HEK293 (cell line): Measurements from ENCODE around the gene MYH11.

Experiments
- CTCF ChIA-PET: fragments of 350-600 bp; formaldehyde crosslinking; extraction: SDS; loops from one replicate; lab custom pipeline; 2021; ENCODE audit warnings: antibody characterized with exemption; lab: Yijun Ruan, JAX
- POLR2A ChIA-PET: fragments of 300-600 bp; formaldehyde crosslinking; extraction: SDS; loops from one replicate; lab custom pipeline; 2020; ENCODE audit warnings: antibody characterized with exemption, inconsistent platforms; lab: Yijun Ruan, JAX
- H3K27ac ChIP-seq: fragments of 200-500 bp; sonication (Bioruptor generic); 2 replicates; pipeline ENCODE4 v1.5.1; 2014; ENCODE audit warnings: low read depth, low read length, control low read depth, inconsistent platforms; ENCODE audit errors: extremely low read depth
- H3K36me3 ChIP-seq, 2 experiments: fragments of 200-500 bp in 1 of 2; sonication (Bioruptor generic) in 1 of 2; 1 replicate in 1 of 2; 2 replicates in 1 of 2; pipeline ENCODE4 v1.5.1; 2014 to 2017; ENCODE audit warnings: inconsistent platforms in 2 of 2, low read length in 2 of 2; ENCODE audit not compliant: control insufficient read depth in 2 of 2, insufficient read depth in 1 of 2
- H3K4me1 ChIP-seq: fragments of 200-500 bp; sonication (Bioruptor generic); 2 replicates; pipeline ENCODE4 v1.5.1; 2014; ENCODE audit warnings: mild to moderate bottlenecking, low read length, inconsistent platforms; ENCODE audit not compliant: control insufficient read depth, insufficient read depth
- H3K4me3 ChIP-seq: 2 replicates; pipeline ENCODE4 v1.5.1; 2011; ENCODE audit warnings: low read depth, mild to moderate bottlenecking, control low read depth, low read length, moderate library complexity
- H3K9me3 ChIP-seq: fragments of 200-500 bp; sonication (Bioruptor generic); 2 replicates; pipeline ENCODE4 v1.5.1; 2014; ENCODE audit warnings: low read depth, low read length, inconsistent platforms; ENCODE audit not compliant: control insufficient read depth, insufficient read depth
- EGR2 ChIP-seq: fragments of 450-650 bp; formaldehyde crosslinking; IDR thresholded peaks from 2 replicates; pipeline ENCODE4 v1.5.1; 2016; ENCODE audit warnings: low read depth, missing biosample characterization, missing genetic modification characterization
- GLIS1 ChIP-seq: fragments of 450-650 bp; formaldehyde crosslinking; IDR thresholded peaks from 2 replicates; pipeline ENCODE4 v1.5.1; 2016; ENCODE audit warnings: missing biosample characterization, missing genetic modification characterization
- HOXC10 ChIP-seq: sonication (generic); formaldehyde crosslinking; IDR thresholded peaks from 2 replicates; pipeline ENCODE4 v1.8.1; 2023; ENCODE audit warnings: mild to moderate bottlenecking, missing genetic modification reagents
- IKZF3 ChIP-seq: fragments of 450-650 bp; IDR thresholded peaks from 2 replicates; pipeline ENCODE4 v1.5.0; 2018; ENCODE audit warnings: missing biosample characterization, mild to moderate bottlenecking, missing genetic modification characterization, moderate library complexity
- KLF17 ChIP-seq: fragments of 450-650 bp; formaldehyde crosslinking; IDR thresholded peaks from 2 replicates; pipeline ENCODE4 v1.5.1; 2016; ENCODE audit warnings: missing biosample characterization, missing genetic modification characterization
- PRDM1 ChIP-seq: fragments of 450-650 bp; formaldehyde crosslinking; IDR thresholded peaks from 2 replicates; pipeline ENCODE4; 2016; ENCODE audit warnings: missing biosample characterization, missing genetic modification characterization
- SCRT1 ChIP-seq: fragments of 450-650 bp; formaldehyde crosslinking; IDR thresholded peaks from 2 replicates; pipeline ENCODE4 v1.5.1; 2016; ENCODE audit warnings: missing biosample characterization, missing genetic modification characterization, borderline replicate concordance
- ZBTB49 ChIP-seq: fragments of 450-650 bp; formaldehyde crosslinking; IDR thresholded peaks from 2 replicates; pipeline ENCODE4 v1.5.1; 2016; ENCODE audit warnings: missing biosample characterization, missing genetic modification characterization, low read depth
- ZBTB8A ChIP-seq: fragments of 450-650 bp; formaldehyde crosslinking; IDR thresholded peaks from 2 replicates; pipeline ENCODE4 v1.5.1; 2016; ENCODE audit warnings: missing biosample characterization, missing genetic modification characterization
- ZNF133 ChIP-seq: fragments of 450-650 bp; formaldehyde crosslinking; IDR thresholded peaks from 2 replicates; pipeline ENCODE4 v1.5.1; 2016; ENCODE audit warnings: missing biosample characterization, missing genetic modification characterization
- ZNF239 ChIP-seq: fragments of 450-650 bp; formaldehyde crosslinking; IDR thresholded peaks from 2 replicates; pipeline ENCODE4 v1.5.1; 2016; ENCODE audit warnings: missing biosample characterization, missing genetic modification characterization
- ZNF26 ChIP-seq: fragments of 450-650 bp; formaldehyde crosslinking; IDR thresholded peaks from 2 replicates; pipeline ENCODE4 v1.5.1; 2016; ENCODE audit warnings: missing biosample characterization, missing genetic modification characterization
- ZNF341 ChIP-seq: fragments of 450-650 bp; formaldehyde crosslinking; IDR thresholded peaks from 2 replicates; pipeline ENCODE4; 2016; ENCODE audit warnings: low read depth, missing biosample characterization, missing genetic modification characterization
- ZNF394 ChIP-seq: fragments of 450-650 bp; formaldehyde crosslinking; IDR thresholded peaks from 2 replicates; pipeline ENCODE4 v1.5.1; 2016; ENCODE audit warnings: missing biosample characterization, missing genetic modification characterization, mild to moderate bottlenecking, moderate library complexity, borderline replicate concordance
- ZNF449 ChIP-seq: fragments of 450-650 bp; formaldehyde crosslinking; IDR thresholded peaks from 2 replicates; pipeline ENCODE4 v1.5.1; 2017; ENCODE audit warnings: missing biosample characterization, mild to moderate bottlenecking, missing genetic modification characterization, moderate library complexity
- ZNF48 ChIP-seq: fragments of 450-650 bp; formaldehyde crosslinking; IDR thresholded peaks from 2 replicates; pipeline ENCODE4 v1.5.1; 2016; ENCODE audit warnings: missing biosample characterization, missing genetic modification characterization
- ZNF561 ChIP-seq: fragments of 450-650 bp; IDR thresholded peaks from 2 replicates; pipeline ENCODE4 v1.5.1; 2018; ENCODE audit warnings: missing biosample characterization, missing genetic modification characterization, borderline replicate concordance
- ZNF585B ChIP-seq: fragments of 450-650 bp; formaldehyde crosslinking; IDR thresholded peaks from 2 replicates; pipeline ENCODE4 v1.5.1; 2016; ENCODE audit warnings: missing biosample characterization, missing genetic modification characterization
- ZNF677 ChIP-seq: fragments of 450-650 bp; IDR thresholded peaks from 2 replicates; pipeline ENCODE4 v1.5.0; 2018; ENCODE audit warnings: missing biosample characterization, mild to moderate bottlenecking, missing genetic modification characterization, moderate library complexity
- ZNF76 ChIP-seq: fragments of 450-650 bp; formaldehyde crosslinking; IDR thresholded peaks from 2 replicates; pipeline ENCODE4; 2016; ENCODE audit warnings: low read depth, missing biosample characterization, missing genetic modification characterization, borderline replicate concordance
- ZXDB ChIP-seq: fragments of 450-650 bp; formaldehyde crosslinking; IDR thresholded peaks from 2 replicates; pipeline ENCODE4 v1.5.1; 2016; ENCODE audit warnings: missing biosample characterization, missing genetic modification characterization
- TF ChIP-seq, protein P1 (sequence below): fragments of 450-650 bp; formaldehyde crosslinking; IDR thresholded peaks from 2 replicates; pipeline ENCODE4 v1.5.1; 2017; ENCODE audit warnings: missing biosample characterization, missing genetic modification characterization
- TF ChIP-seq, protein P2 (sequence below): fragments of 450-650 bp; formaldehyde crosslinking; conservative IDR thresholded peaks from 2 replicates; pipeline ENCODE4 v1.5.1; 2016; ENCODE audit warnings: low read depth, missing biosample characterization, missing genetic modification characterization

Gene MYH11

GRCh38 chr16:15899538-15900100 is 42.8 kb upstream of the MYH11 start (continued):
- TF ChIP-seq ZBTB8A (tag by site-specific recombination), result no peak
- TF ChIP-seq ZNF133 (tag by site-specific recombination), result no peak

DNA sequence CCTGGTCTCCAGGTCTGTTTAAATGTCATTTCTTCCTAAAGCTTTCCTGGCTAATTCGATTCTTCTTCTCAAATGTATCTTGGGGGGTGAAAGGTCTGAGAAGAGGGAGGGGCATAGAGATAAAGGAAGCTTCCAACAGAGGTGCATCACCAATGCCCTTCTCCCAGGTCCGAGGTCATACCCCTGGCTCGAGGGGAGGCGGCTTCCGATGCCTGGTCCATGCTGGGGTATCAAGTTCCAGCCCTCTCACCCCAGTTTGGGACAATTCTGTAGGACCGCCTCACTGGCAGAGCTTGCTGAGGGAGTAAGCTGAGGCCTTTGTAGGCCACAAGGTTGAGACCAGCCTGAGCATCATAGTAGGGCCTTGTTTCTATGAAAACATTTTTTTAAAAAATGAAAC is 41.8 kb upstream of the MYH11 start:
- Histone ChIP-seq H3K36me3 (no peaks in the 10 kb centered on the region), H3K9me3 (no peaks in the 10 kb centered on the region), H3K4me1 (0 out of 2 replicates have a peak, but pooled peaks cover 2% of the 10 kb centered on the region), H3K4me3 (no peak overlapping the region), H3K27ac (no peak overlapping the region)
- TF ChIP-seq HOXC10 (no peak), ZNF76 (no peak), SCRT1 (tag by site-specific recombination) (no peak), KLF17 (tag by site-specific recombination) (no peak), ZNF239 (tag by site-specific recombination) (no peak), IKZF3 (tag by site-specific recombination) (no peak), ZNF561 (no peak), ZBTB49 (tag by site-specific recombination) (no peak), ZNF677 (tag by site-specific recombination) (no peak), ZNF341 (tag by site-specific recombination) (no peak), ZNF48 (no peak)
- ChIA-PET POLR2A (interaction anchor here (2.1 kb wide), 1 partner anchor 10 kb away, joined by 18 read pairs; the partner anchor contains the start of gene CEP20), CTCF (no interaction called here)

- Histone ChIP-seq H3K4me3 (no peak overlapping the region), H3K4me1 (0 out of 2 replicates have a peak, but pooled peaks cover 2% of the 10 kb centered on the region), H3K27ac (no peak overlapping the region), H3K36me3 (no peaks in the 10 kb centered on the region), H3K9me3 (no peaks in the 10 kb centered on the region)
- ChIA-PET CTCF (no interaction called here), POLR2A (no interaction called here)
- TF ChIP-seq ZNF26 (tag by site-specific recombination) (no peak), ZNF585B (tag by site-specific recombination) (no peak), ZXDB (tag by site-specific recombination) (no peak), PRDM1 (tag by site-specific recombination) (peak; percentile 29; the same call in 1 of the 2 replicates), GLIS1 (no peak), EGR2 (tag by site-specific recombination) (peak; percentile 77), ZNF449 (tag by site-specific recombination) (no peak), ZNF394 (no peak)
- TF ChIP-seq, protein P1, sequence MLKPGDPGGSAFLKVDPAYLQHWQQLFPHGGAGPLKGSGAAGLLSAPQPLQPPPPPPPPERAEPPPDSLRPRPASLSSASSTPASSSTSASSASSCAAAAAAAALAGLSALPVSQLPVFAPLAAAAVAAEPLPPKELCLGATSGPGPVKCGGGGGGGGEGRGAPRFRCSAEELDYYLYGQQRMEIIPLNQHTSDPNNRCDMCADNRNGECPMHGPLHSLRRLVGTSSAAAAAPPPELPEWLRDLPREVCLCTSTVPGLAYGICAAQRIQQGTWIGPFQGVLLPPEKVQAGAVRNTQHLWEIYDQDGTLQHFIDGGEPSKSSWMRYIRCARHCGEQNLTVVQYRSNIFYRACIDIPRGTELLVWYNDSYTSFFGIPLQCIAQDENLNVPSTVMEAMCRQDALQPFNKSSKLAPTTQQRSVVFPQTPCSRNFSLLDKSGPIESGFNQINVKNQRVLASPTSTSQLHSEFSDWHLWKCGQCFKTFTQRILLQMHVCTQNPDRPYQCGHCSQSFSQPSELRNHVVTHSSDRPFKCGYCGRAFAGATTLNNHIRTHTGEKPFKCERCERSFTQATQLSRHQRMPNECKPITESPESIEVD (tag by site-specific recombination), result no peak
- TF ChIP-seq, protein P2, sequence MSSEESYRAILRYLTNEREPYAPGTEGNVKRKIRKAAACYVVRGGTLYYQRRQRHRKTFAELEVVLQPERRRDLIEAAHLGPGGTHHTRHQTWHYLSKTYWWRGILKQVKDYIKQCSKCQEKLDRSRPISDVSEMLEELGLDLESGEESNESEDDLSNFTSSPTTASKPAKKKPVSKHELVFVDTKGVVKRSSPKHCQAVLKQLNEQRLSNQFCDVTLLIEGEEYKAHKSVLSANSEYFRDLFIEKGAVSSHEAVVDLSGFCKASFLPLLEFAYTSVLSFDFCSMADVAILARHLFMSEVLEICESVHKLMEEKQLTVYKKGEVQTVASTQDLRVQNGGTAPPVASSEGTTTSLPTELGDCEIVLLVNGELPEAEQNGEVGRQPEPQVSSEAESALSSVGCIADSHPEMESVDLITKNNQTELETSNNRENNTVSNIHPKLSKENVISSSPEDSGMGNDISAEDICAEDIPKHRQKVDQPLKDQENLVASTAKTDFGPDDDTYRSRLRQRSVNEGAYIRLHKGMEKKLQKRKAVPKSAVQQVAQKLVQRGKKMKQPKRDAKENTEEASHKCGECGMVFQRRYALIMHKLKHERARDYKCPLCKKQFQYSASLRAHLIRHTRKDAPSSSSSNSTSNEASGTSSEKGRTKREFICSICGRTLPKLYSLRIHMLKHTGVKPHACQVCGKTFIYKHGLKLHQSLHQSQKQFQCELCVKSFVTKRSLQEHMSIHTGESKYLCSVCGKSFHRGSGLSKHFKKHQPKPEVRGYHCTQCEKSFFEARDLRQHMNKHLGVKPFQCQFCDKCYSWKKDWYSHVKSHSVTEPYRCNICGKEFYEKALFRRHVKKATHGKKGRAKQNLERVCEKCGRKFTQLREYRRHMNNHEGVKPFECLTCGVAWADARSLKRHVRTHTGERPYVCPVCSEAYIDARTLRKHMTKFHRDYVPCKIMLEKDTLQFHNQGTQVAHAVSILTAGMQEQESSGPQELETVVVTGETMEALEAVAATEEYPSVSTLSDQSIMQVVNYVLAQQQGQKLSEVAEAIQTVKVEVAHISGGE (tag by site-specific recombination), result no peak
These were observed 41.0 kb upstream of the MYH11 start for GRCh38 chr16:15897834-15898254.
